Measurements from ENCODE around the gene FKBP5. TPM values are rescaled to one million over a fixed set of nuclear protein-coding genes. Genes with fewer than 3 reads are reported as not detected.

FKBP5 gene
- total RNA-seq, 1 donor: 5.1 TPM

GRCh38 chr6:35723587-35723986 is 34.9 kb upstream of the FKBP5 start:
- no peak for TF ChIP-seq CTCF (IDR thresholded peaks at IDR 0.05; ENCODE audit: extremely low read depth, low read depth, low read length)
- no peak overlapping the region for H3K27ac ChIP-seq (ENCODE audit: low read depth, low read length)
- no peaks in the 10 kb centered on the region for H3K79me2 ChIP-seq (ENCODE audit: insufficient read depth, low read length)
- H4K20me1 ChIP-seq (ENCODE audit: insufficient read depth, low read length): no peaks in the 10 kb centered on the region
- no peak for DNase-seq (ENCODE audit: insufficient read length, low spot score, missing footprints)
- no peaks in the 10 kb centered on the region for H3K36me3 ChIP-seq (ENCODE audit: insufficient read depth, low read length)
- H2AFZ ChIP-seq (ENCODE audit: low read length): no peak overlapping the region
- H3K27me3 ChIP-seq (ENCODE audit: insufficient read depth, low read length): no peaks in the 10 kb centered on the region
- no peak overlapping the region for H3K4me3 ChIP-seq (ENCODE audit: insufficient read depth, low read length)
- H3K4me1 ChIP-seq (ENCODE audit: insufficient read depth, low read length): peaks cover 34% of the 10 kb centered on the region
- no peak overlapping the region for H3K4me2 ChIP-seq (ENCODE audit: insufficient read depth, low read length)
- no peaks in the 10 kb centered on the region for H3K9me3 ChIP-seq (ENCODE audit: low read depth, low read length)

- no peak for DNase-seq (ENCODE audit: insufficient read length, low spot score, missing footprints)
- Histone ChIP-seq H3K4me3 (ENCODE audit: insufficient read depth, low read length) (no peak overlapping the region), H3K9me3 (ENCODE audit: low read depth, low read length) (no peaks in the 10 kb centered on the region), H2AFZ (ENCODE audit: low read length) (no peak overlapping the region), H3K27ac (ENCODE audit: low read depth, low read length) (no peak overlapping the region), H3K79me2 (ENCODE audit: insufficient read depth, low read length) (no peaks in the 10 kb centered on the region), H4K20me1 (ENCODE audit: insufficient read depth, low read length) (no peaks in the 10 kb centered on the region), H3K36me3 (ENCODE audit: insufficient read depth, low read length) (no peaks in the 10 kb centered on the region), H3K4me2 (ENCODE audit: insufficient read depth, low read length) (no peak overlapping the region), H3K27me3 (ENCODE audit: insufficient read depth, low read length) (no peaks in the 10 kb centered on the region), H3K4me1 (ENCODE audit: insufficient read depth, low read length) (peaks cover 25% of the 10 kb centered on the region)
- TF ChIP-seq CTCF (IDR thresholded peaks at IDR 0.05; ENCODE audit: extremely low read depth, low read depth, low read length): no peak
These were observed 33.5 kb upstream of the FKBP5 start for GRCh38 chr6:35722121-35722761.

GRCh38 chr6:35719830-35720733 is 31.4 kb upstream of the FKBP5 start:
- Histone ChIP-seq H4K20me1 (ENCODE audit: insufficient read depth, low read length) (no peaks in the 10 kb centered on the region), H3K4me3 (ENCODE audit: insufficient read depth, low read length) (peak overlapping the region; percentile 61), H3K4me2 (ENCODE audit: insufficient read depth, low read length) (peak overlapping the region; percentile 56), H3K36me3 (ENCODE audit: insufficient read depth, low read length) (no peaks in the 10 kb centered on the region), H3K4me1 (ENCODE audit: insufficient read depth, low read length) (peaks cover 8% of the 10 kb centered on the region), H3K27ac (ENCODE audit: low read depth, low read length) (no peak overlapping the region), H3K79me2 (ENCODE audit: insufficient read depth, low read length) (no peaks in the 10 kb centered on the region), H3K9me3 (ENCODE audit: low read depth, low read length) (no peaks in the 10 kb centered on the region), H2AFZ (ENCODE audit: low read length) (peak overlapping the region; percentile 94), H3K27me3 (ENCODE audit: insufficient read depth, low read length) (no peaks in the 10 kb centered on the region)
- DNase-seq (ENCODE audit: insufficient read length, low spot score, missing footprints): peak; percentile 77
- TF ChIP-seq CTCF (IDR thresholded peaks at IDR 0.05; ENCODE audit: extremely low read depth, low read depth, low read length): no peak

- no peak overlapping the region for H3K27ac ChIP-seq (ENCODE audit: low read depth, low read length)
- peaks cover 8% of the 10 kb centered on the region for H3K4me1 ChIP-seq (ENCODE audit: insufficient read depth, low read length)
- peak overlapping the region; percentile 94 for H2AFZ ChIP-seq (ENCODE audit: low read length)
- no peaks in the 10 kb centered on the region for H3K79me2 ChIP-seq (ENCODE audit: insufficient read depth, low read length)
- no peaks in the 10 kb centered on the region for H4K20me1 ChIP-seq (ENCODE audit: insufficient read depth, low read length)
- peak overlapping the region; percentile 56 for H3K4me2 ChIP-seq (ENCODE audit: insufficient read depth, low read length)
- no peak overlapping the region for H3K4me3 ChIP-seq (ENCODE audit: insufficient read depth, low read length)
- no peaks in the 10 kb centered on the region for H3K36me3 ChIP-seq (ENCODE audit: insufficient read depth, low read length)
- H3K27me3 ChIP-seq (ENCODE audit: insufficient read depth, low read length): no peaks in the 10 kb centered on the region
- DNase-seq (ENCODE audit: insufficient read length, low spot score, missing footprints): no peak
- no peak for TF ChIP-seq CTCF (IDR thresholded peaks at IDR 0.05; ENCODE audit: extremely low read depth, low read depth, low read length)
- no peaks in the 10 kb centered on the region for H3K9me3 ChIP-seq (ENCODE audit: low read depth, low read length)
These were observed 30.7 kb upstream of the FKBP5 start for GRCh38 chr6:35719404-35719829.

Measured in osteoblast (primary cell).